HepG2 (cell line): ENCODE measurements around the gene IFNLR1. TPM values are rescaled to one million over a fixed set of nuclear protein-coding genes. Genes with fewer than 3 reads are reported as not detected.

ENCODE experiments used
- ATAC-seq: fragments of 200-7000 bp; cut with Tn5 transposase; 3 replicates; pipeline ENCODE4 v1.9.1; 2020; ENCODE audit warnings: mild to moderate bottlenecking, moderate library complexity
- BruUV-seq: library from RNA; stranded (reverse); fragments of 400-500 nt; replicated peaks from 2 replicates; lab custom pipeline; 2021; lab: Mats Ljungman, UMichigan
- CTCF ChIA-PET: fragments of 300-600 bp; formaldehyde crosslinking; extraction: SDS; loops from one replicate; lab custom pipeline; 2021; ENCODE audit warnings: low total read pairs, inconsistent platforms, low intra/inter-chr PET ratio; lab: Yijun Ruan, JAX
- POLR2A ChIA-PET: fragments of 350-600 bp; sonication (Branson Sonifier 250); formaldehyde crosslinking; loops from one replicate; lab custom pipeline; 2020; ENCODE audit warnings: antibody characterized with exemption, inconsistent platforms; lab: Yijun Ruan, JAX
- DNase-seq: peaks from one replicate; pipeline ENCODE4 v3.0.0-alpha.2; 2015; ENCODE audit warnings: low spot score
- FAIRE-seq: peaks from 3 replicates; lab custom pipeline; 2011; peaks lifted over from hg19 to GRCh38; lab: Jason Lieb, UNC
- H2AFZ ChIP-seq: one replicate; pipeline ENCODE4 v1.6.1; 2011; ENCODE audit warnings: low read length, inconsistent platforms
- H3K27ac ChIP-seq: fragments of 300-600 bp; 3 replicates; pipeline ENCODE4 v1.8.0; 2011; ENCODE audit warnings: mixed run types, mild to moderate bottlenecking, mixed read lengths, low read length, inconsistent platforms; ENCODE audit not compliant: insufficient read depth; ENCODE audit errors: extremely low read length
- H3K27me3 ChIP-seq, 2 experiments: fragments of 200-600 bp in 1 of 2; 2 replicates in 1 of 2; 3 replicates in 1 of 2; pipeline versions ENCODE4 v1.6.0 to v1.8.0; 2011; ENCODE audit warnings: low read length in 2 of 2, mild to moderate bottlenecking in 2 of 2, moderate library complexity in 2 of 2, inconsistent platforms in 1 of 2; ENCODE audit not compliant: insufficient read depth in 2 of 2, control insufficient read depth in 1 of 2
- H3K36me3 ChIP-seq, 2 experiments: fragments of 200-600 bp in 1 of 2; replicated peaks in 1 of 2; 2 replicates in 1 of 2; 3 replicates in 1 of 2; pipeline versions ENCODE4 v1.5.1 to v1.8.0; 2011; ENCODE audit warnings: low read length in 2 of 2, inconsistent platforms in 1 of 2; ENCODE audit not compliant: insufficient read depth in 2 of 2, control insufficient read depth in 1 of 2
- H3K4me1 ChIP-seq: 2 replicates; pipeline ENCODE4 v1.5.1; 2012; ENCODE audit warnings: low read length, inconsistent platforms; ENCODE audit not compliant: insufficient read depth
- H3K4me2 ChIP-seq: 2 replicates; pipeline ENCODE4 v1.6.0; 2011; ENCODE audit warnings: low read depth, low read length, inconsistent platforms
- H3K4me3 ChIP-seq, 3 experiments: fragments of 200-600 bp in 1 of 3; sonication (generic), shearing (Covaris generic) in 1 of 3; replicated peaks in 1 of 3; 2 replicates each; pipeline ENCODE4 v1.5.1; 2011 to 2016; ENCODE audit warnings: low read length in 3 of 3, inconsistent platforms in 2 of 3, low read depth in 2 of 3, mild to moderate bottlenecking in 2 of 3, control low read depth in 1 of 3, mixed read lengths in 1 of 3; ENCODE audit not compliant: insufficient read depth in 1 of 3
- H3K79me2 ChIP-seq: one replicate; pipeline ENCODE4 v1.6.1; 2011; ENCODE audit warnings: low read length, inconsistent platforms; ENCODE audit not compliant: insufficient read depth
- H3K9ac ChIP-seq: 2 replicates; pipeline ENCODE4 v1.6.0; 2011; ENCODE audit warnings: mild to moderate bottlenecking, low read depth, low read length, inconsistent platforms; ENCODE audit not compliant: insufficient read depth
- H3K9me3 ChIP-seq: 2 replicates; pipeline ENCODE4 v1.5.1; 2012; ENCODE audit warnings: mild to moderate bottlenecking, low read length
- H4K20me1 ChIP-seq: 2 replicates; pipeline ENCODE4 v1.6.0; 2011; ENCODE audit warnings: inconsistent platforms, mild to moderate bottlenecking, low read length, moderate library complexity; ENCODE audit not compliant: insufficient read depth
- HOXA5 ChIP-seq: sonication (generic); formaldehyde crosslinking; IDR thresholded peaks from 2 replicates; pipeline ENCODE4 v1.4.0; 2020; ENCODE audit warnings: missing genetic modification reagents
- NR2F1 ChIP-seq, 2 experiments: fragments of 450-650 bp in 1 of 2; formaldehyde crosslinking in 1 of 2; IDR thresholded peaks; 2 replicates each; pipeline versions ENCODE4 v1.5.0 to v1.6.1; 2016 to 2020; ENCODE audit warnings: mild to moderate bottlenecking in 1 of 2, missing compliant biosample characterization in 1 of 2, missing genetic modification reagents in 1 of 2, moderate library complexity in 1 of 2
- ZBTB7B ChIP-seq: sonication (generic); formaldehyde crosslinking; IDR thresholded peaks from 2 replicates; pipeline ENCODE4 v1.4.0; 2020; ENCODE audit warnings: missing genetic modification reagents
- ZMYM3 ChIP-seq: sonication (generic); formaldehyde crosslinking; IDR thresholded peaks from 2 replicates; pipeline ENCODE4 v1.5.1; 2020; ENCODE audit warnings: mild to moderate bottlenecking, missing genetic modification reagents
- ZNF567 ChIP-seq: sonication (generic); formaldehyde crosslinking; IDR thresholded peaks from 2 replicates; pipeline ENCODE4 v1.8.1; 2023; ENCODE audit warnings: mild to moderate bottlenecking, missing genetic modification reagents, borderline replicate concordance
- ZNF614 ChIP-seq: IDR thresholded peaks from 2 replicates; pipeline ENCODE4 v1.6.1; 2018; ENCODE audit warnings: missing biosample characterization, missing genetic modification reagents, inconsistent platforms, borderline replicate concordance
- ZNF644 ChIP-seq: IDR thresholded peaks from 2 replicates; pipeline ENCODE4 v1.6.1; 2016; ENCODE audit warnings: low read depth
- ZNF747 ChIP-seq: sonication (generic); formaldehyde crosslinking; IDR thresholded peaks from 2 replicates; pipeline ENCODE4 v1.8.1; 2023; ENCODE audit warnings: missing genetic modification reagents, mild to moderate bottlenecking, borderline replicate concordance
- ZNF768 ChIP-seq: sonication (generic); formaldehyde crosslinking; IDR thresholded peaks from 2 replicates; pipeline ENCODE4 v1.4.0; 2020; ENCODE audit warnings: missing genetic modification reagents
- WGBS: methylation state at CpG from one replicate; pipeline ENCODE4 v1.1.6; 2017; ENCODE audit warnings: low lambda C conversion rate; 5-methylcytosine and 5-hydroxymethylcytosine counted together
- in situ Hi-C: cut with HindIII; loops from 2 replicates; pipeline ENCODE4 v1.10.0; 2017; ENCODE audit warnings: low pct_unique_long_range_greater_than_20kb; ENCODE audit not compliant: extremely low pct_ligation_motif_present
- intact Hi-C: fragments of 100-400 bp; cut with micrococcal nuclease; formaldehyde crosslinking; loops from one replicate; pipeline ENCODE4 v1.10.0; 2022; ENCODE audit not compliant: unreplicated experiment
- polyA plus RNA-seq, 8 experiments: library from polyadenylated mRNA; depleted of rRNA in 3 of 8; stranded (reverse) in 7 of 8; unstranded in 1 of 8; fragments of >200 nt; fragmentation: Illumina TruSeq in 4 of 8; extraction: Trizol in 4 of 8; gene quantifications; 2 replicates each; pipeline versions ENCODE4 v1.2.1 to v1.2.3, GENCODE V29; 2011 to 2016; ENCODE audit warnings: low read depth in 4 of 8, missing spikeins in 1 of 8, mixed read lengths in 1 of 8; ENCODE audit not compliant: insufficient read depth in 1 of 8
- total RNA-seq, 5 experiments: library from RNA; depleted of rRNA; stranded (reverse); fragments of >200 nt; fragmentation: Illumina TruSeq; extraction: Trizol; gene quantifications; 2 replicates each; pipeline ENCODE4 v1.2.3, GENCODE V29; 2016; ENCODE audit warnings: low read depth in 1 of 5
- TF ChIP-seq, protein P1 (sequence below): sonication (generic); formaldehyde crosslinking; IDR thresholded peaks from 2 replicates; pipeline ENCODE4 v1.5.0; 2020; ENCODE audit warnings: mild to moderate bottlenecking, missing genetic modification reagents
- TF ChIP-seq, protein P2 (sequence below): sonication (generic); formaldehyde crosslinking; IDR thresholded peaks from 2 replicates; pipeline ENCODE4 v1.5.0; 2020; ENCODE audit warnings: mild to moderate bottlenecking, missing genetic modification reagents
- TF ChIP-seq, protein P3 (sequence below), 2 experiments: sonication (generic) in 1 of 2; formaldehyde crosslinking in 1 of 2; IDR thresholded peaks; 2 replicates each; pipeline versions ENCODE4 v1.4.0 to v1.6.1; 2016 to 2020; ENCODE audit warnings: borderline replicate concordance in 1 of 2, low read depth in 1 of 2, mild to moderate bottlenecking in 1 of 2, missing genetic modification reagents in 1 of 2

The IFNLR1 gene
- total and polyA plus RNA-seq, 2 of the 13 experiments (the other 11 are each of a cell fraction or from before 2014, with no cell fraction given): 3.8 to 8.5 TPM

DNA sequence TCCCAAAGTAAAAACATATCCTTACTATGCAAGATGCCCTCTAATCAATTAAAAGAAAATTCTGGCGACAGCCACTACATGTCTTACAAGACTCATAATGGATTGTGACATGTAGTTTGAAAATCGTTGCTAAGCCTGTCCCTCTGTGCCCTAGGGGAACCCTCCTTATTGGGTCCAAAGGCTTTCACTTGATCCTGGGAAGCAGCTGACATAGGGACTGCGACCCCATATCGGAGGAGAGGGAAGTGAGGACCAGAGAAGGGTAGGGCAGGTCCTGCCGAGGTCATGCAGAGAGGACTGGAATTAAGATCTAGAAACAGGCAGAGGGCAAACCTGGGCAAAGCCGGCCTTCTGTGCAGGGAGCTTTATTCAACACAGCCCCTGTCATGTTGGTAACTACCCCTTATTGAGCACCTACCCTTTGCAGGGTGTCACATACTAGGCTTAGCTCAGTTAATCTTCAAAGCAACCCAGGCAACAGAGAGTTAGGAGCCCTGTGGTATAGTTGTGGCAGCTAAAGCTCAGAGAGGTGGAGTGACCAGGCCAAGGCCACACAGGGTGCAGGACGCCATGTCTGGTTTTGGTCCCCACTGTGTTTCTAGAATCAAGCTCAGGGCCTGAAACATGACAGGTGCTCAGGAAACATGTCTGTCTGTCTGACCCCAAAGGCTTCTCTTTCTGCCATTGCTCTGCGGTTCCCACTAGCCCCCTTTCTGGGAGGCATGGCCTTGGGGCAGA is 18.4 kb upstream of the IFNLR1 start:
- 14% methylated on average over 7 of the region's 8 CpGs for WGBS
- CTCF ChIA-PET: no interaction called here
- Histone ChIP-seq H3K27me3 (peaks cover 0 to 1% of the 10 kb centered on the region in 2 experiments; a peak in 3 of 5 replicates), H3K36me3 (no peaks in the 10 kb centered on the region), H3K79me2 (no peaks in the 10 kb centered on the region), H3K9me3 (no peaks in the 10 kb centered on the region), H3K4me2 (peak overlapping the region; percentile 35; the same call in 1 of the 2 replicates), H3K4me1 (peaks cover 43% of the 10 kb centered on the region), H4K20me1 (no peaks in the 10 kb centered on the region), H3K4me3 (no peak overlapping the region; a peak in 1 of 6 replicates), H3K9ac (no peak overlapping the region), H3K27ac (no peak overlapping the region), H2AFZ (no peak overlapping the region)
- DNase-seq (no peak), FAIRE-seq (no peak), ATAC-seq (no peak)
- intact Hi-C loops: loop anchor here (10.0 kb wide), 1 partner anchor 89 kb away; no protein-coding TSS in a partner anchor
- TF ChIP-seq HOXA5: no peak
- TF ChIP-seq ZNF614 (CRISPR knock-in tag): no peak
- no peak for TF ChIP-seq ZBTB7B (CRISPR knock-in tag)
- TF ChIP-seq ZNF768 (CRISPR knock-in tag): peak; percentile 96
- TF ChIP-seq NR2F1 (CRISPR knock-in tag; IDR thresholded peaks at IDR 0.05): no peak
- TF ChIP-seq ZNF644 (CRISPR knock-in tag): no peak
- 0 out of 2 replicates have a peak, but pooled peaks have one; percentile 31 for TF ChIP-seq ZMYM3 (CRISPR knock-in tag)
- TF ChIP-seq, protein P1, sequence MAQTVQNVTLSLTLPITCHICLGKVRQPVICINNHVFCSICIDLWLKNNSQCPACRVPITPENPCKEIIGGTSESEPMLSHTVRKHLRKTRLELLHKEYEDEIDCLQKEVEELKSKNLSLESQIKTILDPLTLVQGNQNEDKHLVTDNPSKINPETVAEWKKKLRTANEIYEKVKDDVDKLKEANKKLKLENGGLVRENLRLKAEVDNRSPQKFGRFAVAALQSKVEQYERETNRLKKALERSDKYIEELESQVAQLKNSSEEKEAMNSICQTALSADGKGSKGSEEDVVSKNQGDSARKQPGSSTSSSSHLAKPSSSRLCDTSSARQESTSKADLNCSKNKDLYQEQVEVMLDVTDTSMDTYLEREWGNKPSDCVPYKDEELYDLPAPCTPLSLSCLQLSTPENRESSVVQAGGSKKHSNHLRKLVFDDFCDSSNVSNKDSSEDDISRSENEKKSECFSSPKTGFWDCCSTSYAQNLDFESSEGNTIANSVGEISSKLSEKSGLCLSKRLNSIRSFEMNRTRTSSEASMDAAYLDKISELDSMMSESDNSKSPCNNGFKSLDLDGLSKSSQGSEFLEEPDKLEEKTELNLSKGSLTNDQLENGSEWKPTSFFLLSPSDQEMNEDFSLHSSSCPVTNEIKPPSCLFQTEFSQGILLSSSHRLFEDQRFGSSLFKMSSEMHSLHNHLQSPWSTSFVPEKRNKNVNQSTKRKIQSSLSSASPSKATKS: no peak
- TF ChIP-seq, protein P2, sequence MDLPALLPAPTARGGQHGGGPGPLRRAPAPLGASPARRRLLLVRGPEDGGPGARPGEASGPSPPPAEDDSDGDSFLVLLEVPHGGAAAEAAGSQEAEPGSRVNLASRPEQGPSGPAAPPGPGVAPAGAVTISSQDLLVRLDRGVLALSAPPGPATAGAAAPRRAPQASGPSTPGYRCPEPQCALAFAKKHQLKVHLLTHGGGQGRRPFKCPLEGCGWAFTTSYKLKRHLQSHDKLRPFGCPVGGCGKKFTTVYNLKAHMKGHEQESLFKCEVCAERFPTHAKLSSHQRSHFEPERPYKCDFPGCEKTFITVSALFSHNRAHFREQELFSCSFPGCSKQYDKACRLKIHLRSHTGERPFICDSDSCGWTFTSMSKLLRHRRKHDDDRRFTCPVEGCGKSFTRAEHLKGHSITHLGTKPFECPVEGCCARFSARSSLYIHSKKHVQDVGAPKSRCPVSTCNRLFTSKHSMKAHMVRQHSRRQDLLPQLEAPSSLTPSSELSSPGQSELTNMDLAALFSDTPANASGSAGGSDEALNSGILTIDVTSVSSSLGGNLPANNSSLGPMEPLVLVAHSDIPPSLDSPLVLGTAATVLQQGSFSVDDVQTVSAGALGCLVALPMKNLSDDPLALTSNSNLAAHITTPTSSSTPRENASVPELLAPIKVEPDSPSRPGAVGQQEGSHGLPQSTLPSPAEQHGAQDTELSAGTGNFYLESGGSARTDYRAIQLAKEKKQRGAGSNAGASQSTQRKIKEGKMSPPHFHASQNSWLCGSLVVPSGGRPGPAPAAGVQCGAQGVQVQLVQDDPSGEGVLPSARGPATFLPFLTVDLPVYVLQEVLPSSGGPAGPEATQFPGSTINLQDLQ (CRISPR knock-in tag): no peak
- no peak for TF ChIP-seq ZNF747 (CRISPR knock-in tag)
- TF ChIP-seq, protein P3, sequence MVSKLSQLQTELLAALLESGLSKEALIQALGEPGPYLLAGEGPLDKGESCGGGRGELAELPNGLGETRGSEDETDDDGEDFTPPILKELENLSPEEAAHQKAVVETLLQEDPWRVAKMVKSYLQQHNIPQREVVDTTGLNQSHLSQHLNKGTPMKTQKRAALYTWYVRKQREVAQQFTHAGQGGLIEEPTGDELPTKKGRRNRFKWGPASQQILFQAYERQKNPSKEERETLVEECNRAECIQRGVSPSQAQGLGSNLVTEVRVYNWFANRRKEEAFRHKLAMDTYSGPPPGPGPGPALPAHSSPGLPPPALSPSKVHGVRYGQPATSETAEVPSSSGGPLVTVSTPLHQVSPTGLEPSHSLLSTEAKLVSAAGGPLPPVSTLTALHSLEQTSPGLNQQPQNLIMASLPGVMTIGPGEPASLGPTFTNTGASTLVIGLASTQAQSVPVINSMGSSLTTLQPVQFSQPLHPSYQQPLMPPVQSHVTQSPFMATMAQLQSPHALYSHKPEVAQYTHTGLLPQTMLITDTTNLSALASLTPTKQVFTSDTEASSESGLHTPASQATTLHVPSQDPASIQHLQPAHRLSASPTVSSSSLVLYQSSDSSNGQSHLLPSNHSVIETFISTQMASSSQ (IDR thresholded peaks at IDR 0.05; ENCODE audit: low read depth): no peak
- TF ChIP-seq, protein P3 (CRISPR knock-in tag; IDR thresholded peaks at IDR 0.05; ENCODE audit: borderline replicate concordance): no peak
- TF ChIP-seq ZNF567 (CRISPR knock-in tag): no peak
- POLR2A ChIA-PET: no interaction called here
- BruUV-seq: no TSS peak
- in situ Hi-C loops: no loop called here
